B cell (primary cell): ENCODE data around the gene CEP128. TPM values are rescaled to one million over a fixed set of nuclear protein-coding genes. Genes with fewer than 3 reads are reported as not detected.

ENCODE experiments used
- ATAC-seq: fragments of 200-7000 bp; cut with Tn5 transposase; one replicate; pipeline ENCODE4 v1.10.0; 2021; ENCODE audit warnings: low read depth, mild to moderate bottlenecking, moderate number of reproducible peaks, moderate library complexity
- CTCF ChIA-PET: fragments of 350-600 bp; sonication (Branson Sonifier 250); formaldehyde crosslinking; loops from one replicate; lab custom pipeline; 2021; ENCODE audit warnings: antibody characterized with exemption, inconsistent platforms; lab: Charles Lee
- POLR2A ChIA-PET: fragments of 350-600 bp; sonication (Branson Sonifier 250); formaldehyde crosslinking; loops from one replicate; lab custom pipeline; 2021; ENCODE audit warnings: antibody characterized with exemption; lab: Charles Lee
- DNase-seq: peaks from one replicate; pipeline ENCODE4 v3.0.0; 2013
- H2AFZ ChIP-seq: 2 replicates; pipeline ENCODE4 v1.6.1; 2012; ENCODE audit warnings: mild to moderate bottlenecking, low read depth, low read length; ENCODE audit not compliant: insufficient read depth, poor library complexity, severe bottlenecking
- H3K27ac ChIP-seq, 2 donors: 1 replicate in 1 of 2; 2 replicates in 1 of 2; pipeline ENCODE4 v1.5.1; 2012 to 2013; ENCODE audit warnings: low read length in 2 of 2, mild to moderate bottlenecking in 2 of 2, moderate library complexity in 1 of 2
- H3K27me3 ChIP-seq, 4 experiments: fragments of 200-600 bp in 1 of 4; sonication (generic) in 1 of 4; replicated peaks in 1 of 4; 1 replicate in 2 of 4; 2 replicates in 2 of 4; pipeline versions ENCODE4 v1.6.1 to v1.7.0; 2013 to 2016; ENCODE audit warnings: low read length in 3 of 4, mild to moderate bottlenecking in 2 of 4, mixed read lengths in 1 of 4, moderate library complexity in 1 of 4; ENCODE audit not compliant: insufficient read depth in 4 of 4, control insufficient read depth in 3 of 4; ENCODE audit errors: control extremely low read depth in 1 of 4
- H3K36me3 ChIP-seq, 2 experiments: replicated peaks in 1 of 2; 1 replicate in 1 of 2; 2 replicates in 1 of 2; pipeline versions ENCODE4 v1.6.1 to v1.7.1; 2013; ENCODE audit warnings: low read length in 1 of 2; ENCODE audit not compliant: insufficient read depth in 2 of 2, control insufficient read depth in 1 of 2; ENCODE audit errors: control extremely low read depth in 1 of 2, extremely low read depth in 1 of 2
- H3K4me1 ChIP-seq, 2 donors: fragments of 200-600 bp in 1 of 2; sonication (generic) in 1 of 2; 1 replicate in 1 of 2; 2 replicates in 1 of 2; pipeline versions ENCODE4 v1.5.1 to v1.6.1; 2013 to 2017; ENCODE audit warnings: low read length in 2 of 2; ENCODE audit not compliant: control insufficient read depth in 2 of 2, insufficient read depth in 2 of 2
- H3K4me2 ChIP-seq: replicated peaks from 2 replicates; pipeline ENCODE3; 2012; ENCODE audit warnings: mild to moderate bottlenecking, low read depth, low read length; ENCODE audit not compliant: poor library complexity, severe bottlenecking
- H3K4me3 ChIP-seq, 5 experiments: fragments of 200-600 bp in 1 of 5; sonication (generic) in 1 of 5; 1 replicate in 3 of 5; 2 replicates in 2 of 5; pipeline versions ENCODE4 v1.5.1 to v1.7.0; 2011 to 2016; ENCODE audit warnings: low read length in 4 of 5, mild to moderate bottlenecking in 4 of 5, low read depth in 2 of 5, control low read depth in 1 of 5, moderate library complexity in 1 of 5; ENCODE audit not compliant: insufficient read depth in 1 of 5; ENCODE audit errors: control extremely low read depth in 1 of 5, extremely low read depth in 1 of 5
- H3K79me2 ChIP-seq: fragments of 200-600 bp; sonication (generic); one replicate; pipeline ENCODE4 v1.6.0; 2016; ENCODE audit warnings: low read length; ENCODE audit not compliant: control insufficient read depth, insufficient read depth
- H3K9ac ChIP-seq: fragments of 200-600 bp; sonication (generic); 2 replicates; pipeline ENCODE4 v1.6.1; 2017; ENCODE audit warnings: mild to moderate bottlenecking, low read length, moderate library complexity
- H3K9me3 ChIP-seq, 3 donors: one replicate each; pipeline versions ENCODE4 v1.6.1 to v1.7.1; 2013; ENCODE audit warnings: low read length in 2 of 3; ENCODE audit not compliant: control insufficient read depth in 2 of 3, insufficient read depth in 1 of 3; ENCODE audit errors: control extremely low read depth in 1 of 3
- H4K20me1 ChIP-seq: 2 replicates; pipeline ENCODE4 v1.6.0; 2012; ENCODE audit warnings: mild to moderate bottlenecking, low read length; ENCODE audit not compliant: insufficient read depth, control insufficient read depth, poor library complexity, severe bottlenecking
- H3K27ac Mint-ChIP-seq: one replicate; pipeline ENCODE4 v1.8.0; 2021; ENCODE audit warnings: mixed read lengths
- H3K27me3 Mint-ChIP-seq: one replicate; pipeline ENCODE4 v1.8.0; 2021; ENCODE audit warnings: mixed read lengths
- H3K4me1 Mint-ChIP-seq: one replicate; pipeline ENCODE4 v1.8.0; 2021; ENCODE audit warnings: mixed read lengths
- H3K4me3 Mint-ChIP-seq: one replicate; pipeline ENCODE4 v1.8.0; 2021; ENCODE audit warnings: mixed read lengths
- H3K9me3 Mint-ChIP-seq: one replicate; pipeline ENCODE4 v1.8.0; 2022; ENCODE audit warnings: mixed read lengths; ENCODE audit not compliant: insufficient read depth
- EZH2 ChIP-seq: IDR thresholded peaks from 2 replicates; pipeline ENCODE4 v1.6.1; 2012; ENCODE audit warnings: borderline replicate concordance, low read depth, mild to moderate bottlenecking, moderate library complexity, low read length; ENCODE audit not compliant: insufficient read depth, poor library complexity, severe bottlenecking
- WGBS: methylation state at CpG from one replicate; pipeline ENCODE4 v1.1.5; 2013; ENCODE audit warnings: missing lambda C conversion rate; ENCODE audit not compliant: insufficient coverage; 5-methylcytosine and 5-hydroxymethylcytosine counted together
- intact Hi-C: fragments of 100-400 bp; cut with micrococcal nuclease; formaldehyde crosslinking; loops from one replicate; pipeline ENCODE4 v1.10.0; 2022
- polyA plus RNA-seq: library from polyadenylated mRNA; depleted of rRNA; stranded (reverse); fragments of >200 nt; gene quantifications from 2 replicates; pipeline ENCODE4 v1.2.3, GENCODE V29; 2012
- total RNA-seq, 2 donors: library from RNA; stranded (reverse); fragments of 120-200 nt in 1 of 2; gene quantifications; 1 replicate in 1 of 2; 2 replicates in 1 of 2; pipeline versions ENCODE4 v1.2.3 to v1.2.4, GENCODE V29; 2013 to 2022
- TF ChIP-seq, protein P1 (sequence below): fragments of 200-600 bp; IDR thresholded peaks from one replicate; pipeline ENCODE4 v1.8.0; 2022; ENCODE audit warnings: antibody characterized with exemption, mild to moderate bottlenecking

Gene CEP128
- total and polyA plus RNA-seq, 2 donors (not counting 1 experiment from before 2014, with no cell fraction given): 1.1 to 31.6 TPM

GRCh38 chr14:80946797-80947196 is 5.3 kb upstream of the CEP128 start:
- intact Hi-C loops: no loop called here
- Histone ChIP-seq H3K27ac (no peak overlapping the region), H3K4me2 (no peak overlapping the region), H3K9ac (no peak overlapping the region), H3K27me3 (peaks cover 0 to 4% (median 0%) of the 10 kb centered on the region in 4 experiments), H3K79me2 (no peaks in the 10 kb centered on the region), H3K36me3 (no peaks in the 10 kb centered on the region), H3K9me3 (no peaks in the 10 kb centered on the region), H4K20me1 (no peaks in the 10 kb centered on the region), H3K4me1 (peaks cover 8 to 9% of the 10 kb centered on the region in 2 donors), H3K4me3 (no peak overlapping the region), H2AFZ (no peak overlapping the region)
- no peak for ATAC-seq
- H3K27me3 Mint-ChIP-seq: peaks cover 16% of the 10 kb centered on the region
- ChIA-PET CTCF (interaction anchor here (1.6 kb wide), 1 partner anchor 41 kb away, joined by 4 read pairs; no protein-coding TSS in a partner anchor), POLR2A (no interaction called here)
- TF ChIP-seq EZH2: no peak
- TF ChIP-seq, protein P1, sequence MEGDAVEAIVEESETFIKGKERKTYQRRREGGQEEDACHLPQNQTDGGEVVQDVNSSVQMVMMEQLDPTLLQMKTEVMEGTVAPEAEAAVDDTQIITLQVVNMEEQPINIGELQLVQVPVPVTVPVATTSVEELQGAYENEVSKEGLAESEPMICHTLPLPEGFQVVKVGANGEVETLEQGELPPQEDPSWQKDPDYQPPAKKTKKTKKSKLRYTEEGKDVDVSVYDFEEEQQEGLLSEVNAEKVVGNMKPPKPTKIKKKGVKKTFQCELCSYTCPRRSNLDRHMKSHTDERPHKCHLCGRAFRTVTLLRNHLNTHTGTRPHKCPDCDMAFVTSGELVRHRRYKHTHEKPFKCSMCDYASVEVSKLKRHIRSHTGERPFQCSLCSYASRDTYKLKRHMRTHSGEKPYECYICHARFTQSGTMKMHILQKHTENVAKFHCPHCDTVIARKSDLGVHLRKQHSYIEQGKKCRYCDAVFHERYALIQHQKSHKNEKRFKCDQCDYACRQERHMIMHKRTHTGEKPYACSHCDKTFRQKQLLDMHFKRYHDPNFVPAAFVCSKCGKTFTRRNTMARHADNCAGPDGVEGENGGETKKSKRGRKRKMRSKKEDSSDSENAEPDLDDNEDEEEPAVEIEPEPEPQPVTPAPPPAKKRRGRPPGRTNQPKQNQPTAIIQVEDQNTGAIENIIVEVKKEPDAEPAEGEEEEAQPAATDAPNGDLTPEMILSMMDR: no peak
- no peak overlapping the region for H3K27ac Mint-ChIP-seq
- WGBS: no CpG with 5 or more reads among the region's 4 CpGs
- DNase-seq: no peak
- no peak overlapping the region for H3K4me3 Mint-ChIP-seq
- no peaks in the 10 kb centered on the region for H3K9me3 Mint-ChIP-seq
- H3K4me1 Mint-ChIP-seq: peaks cover 11% of the 10 kb centered on the region

DNA sequence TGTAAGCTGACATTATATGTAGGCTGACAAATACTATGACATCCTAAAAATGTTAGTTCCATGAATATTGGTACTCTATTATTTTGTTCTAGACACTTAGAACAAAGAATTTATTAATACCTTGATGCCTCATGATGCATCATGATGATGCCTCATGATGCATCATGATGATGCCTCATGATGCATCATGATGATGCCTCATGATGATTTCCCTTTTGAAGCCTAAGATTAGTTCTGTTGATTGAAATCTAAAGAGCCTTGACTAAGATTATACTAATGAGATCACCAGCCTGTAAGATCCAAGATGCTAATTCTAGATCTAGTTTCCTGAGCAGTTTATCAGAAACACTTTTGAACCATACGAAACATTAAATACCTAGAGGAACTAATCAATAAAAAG is 4.6 kb upstream of the CEP128 start:
- ChIA-PET CTCF (no interaction called here), POLR2A (no interaction called here)
- Histone ChIP-seq H3K9ac (no peak overlapping the region), H3K4me3 (no peak overlapping the region), H2AFZ (no peak overlapping the region), H3K9me3 (no peaks in the 10 kb centered on the region), H3K4me2 (no peak overlapping the region), H3K27ac (no peak overlapping the region), H3K36me3 (no peaks in the 10 kb centered on the region), H3K27me3 (peaks cover 0 to 4% (median 0%) of the 10 kb centered on the region in 4 experiments), H4K20me1 (no peaks in the 10 kb centered on the region), H3K4me1 (peaks cover 10 to 13% of the 10 kb centered on the region in 2 donors), H3K79me2 (no peaks in the 10 kb centered on the region)
- H3K4me3 Mint-ChIP-seq: no peak overlapping the region
- no CpG with 5 or more reads among the region's 1 CpG for WGBS
- no peak overlapping the region for H3K27ac Mint-ChIP-seq
- intact Hi-C loops: no loop called here
- ATAC-seq (no peak), DNase-seq (no peak)
- no peak for TF ChIP-seq EZH2
- TF ChIP-seq, protein P1: no peak
- H3K27me3 Mint-ChIP-seq: peaks cover 16% of the 10 kb centered on the region
- H3K9me3 Mint-ChIP-seq: no peaks in the 10 kb centered on the region
- H3K4me1 Mint-ChIP-seq: peaks cover 15% of the 10 kb centered on the region
